ENCODE results near the gene ESF1. TPM values are rescaled to one million over a fixed set of nuclear protein-coding genes. Genes with fewer than 3 reads are reported as not detected.
"Not testable (repeated sequence)": the region's sequence is repeated elsewhere in the genome, so short reads cannot be mapped to it uniquely, and the experiment has no call there.

ESF1 gene
- total and polyA plus RNA-seq, 5 donors from 2014 or later, result 4.1 to 8.5 (median 4.7) TPM

DNA sequence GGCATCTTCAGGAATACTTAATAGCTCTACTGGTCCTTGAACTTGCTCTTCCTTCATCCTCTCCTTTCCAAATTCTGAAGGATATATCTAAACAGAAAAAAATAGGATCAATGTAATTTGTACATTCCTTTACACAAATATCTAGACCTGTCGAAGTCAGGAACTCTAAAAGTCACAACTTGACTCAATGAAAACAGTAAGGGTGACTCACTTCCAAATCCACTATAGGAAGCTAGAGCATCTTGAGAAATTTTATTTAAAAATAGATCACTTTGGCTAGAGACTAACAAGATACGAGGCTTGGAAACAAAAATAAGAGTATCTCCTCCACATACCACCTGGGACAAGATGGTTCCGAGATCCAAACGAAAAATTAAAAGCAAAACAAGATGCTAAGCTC is 12.2 kb downstream of the ESF1 start:
- H3K9me3 ChIP-seq (ENCODE audit: control insufficient read depth in 2 of 2, low read length in 2 of 2), result no peaks in the 10 kb centered on the region
- Mint-ChIP-seq H3K4me3 (no peak overlapping the region), H3K27me3 (no peaks in the 10 kb centered on the region), H3K4me1 (peaks cover 11 to 22% (median 16%) of the 10 kb centered on the region in 4 donors), H3K9me3 (no peaks in the 10 kb centered on the region), H3K36me3 (peaks cover 54% of the 10 kb centered on the region), H3K27ac (no peak overlapping the region)
- no peak overlapping the region for H3K4me3 ChIP-seq (ENCODE audit: low read depth, low read length)
- DNase-seq (no peak), ATAC-seq (ENCODE audit: low read depth in 2 of 2) (no peak)
- peaks cover 56% of the 10 kb centered on the region for H3K36me3 ChIP-seq (ENCODE audit: control insufficient read depth, insufficient read depth, low read length)
- no peaks in the 10 kb centered on the region for H3K27me3 ChIP-seq (ENCODE audit: control insufficient read depth, insufficient read depth, low read length)
- H3K27ac ChIP-seq (ENCODE audit: insufficient read depth, low read length, poor library complexity, severe bottlenecking), result no peak overlapping the region
- H3K4me1 ChIP-seq (ENCODE audit: control insufficient read depth, insufficient read depth, low read length, poor library complexity, severe bottlenecking), result no peaks in the 10 kb centered on the region

DNA sequence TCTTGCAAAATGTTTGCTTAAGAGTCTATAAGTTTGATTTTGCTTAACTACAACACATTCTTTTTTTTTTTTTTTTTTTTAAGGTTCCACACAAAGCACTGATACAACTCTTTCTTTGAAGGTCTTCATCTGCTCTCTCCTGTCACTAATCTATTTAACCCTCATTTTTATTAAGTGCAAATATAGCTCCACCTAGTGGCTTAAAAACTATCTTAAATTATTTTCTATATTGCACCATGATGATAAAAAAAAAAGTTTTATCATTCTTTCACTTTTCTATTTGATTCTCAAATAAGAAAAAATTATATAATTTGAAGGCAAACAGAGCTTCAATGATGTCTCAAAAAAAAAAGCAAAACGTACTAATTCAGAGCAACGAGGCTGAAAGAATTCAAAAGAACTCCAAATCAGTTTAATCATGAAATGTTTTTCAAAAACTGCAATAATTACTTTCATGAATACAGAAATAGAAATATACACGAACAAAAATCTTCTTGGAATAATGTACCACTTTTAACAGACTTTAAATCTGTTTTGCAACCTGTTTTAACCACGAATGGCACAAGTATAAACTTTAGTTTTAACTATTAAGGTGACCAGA is 12.8 kb downstream of the ESF1 start:
- Mint-ChIP-seq H3K4me1 (peaks cover 6 to 20% (median 11%) of the 10 kb centered on the region in 4 donors), H3K9me3 (no peaks in the 10 kb centered on the region), H3K27ac (no peak overlapping the region), H3K4me3 (no peak overlapping the region), H3K36me3 (peaks cover 54% of the 10 kb centered on the region), H3K27me3 (no peaks in the 10 kb centered on the region)
- H3K4me1 ChIP-seq (ENCODE audit: control insufficient read depth, insufficient read depth, low read length, poor library complexity, severe bottlenecking), result no peaks in the 10 kb centered on the region
- peak in 2 of 3 donors; percentile 33 to 45 for DNase-seq
- no peak overlapping the region for H3K4me3 ChIP-seq (ENCODE audit: low read depth, low read length)
- no peaks in the 10 kb centered on the region for H3K9me3 ChIP-seq (ENCODE audit: control insufficient read depth in 2 of 2, low read length in 2 of 2)
- no peak overlapping the region for H3K27ac ChIP-seq (ENCODE audit: insufficient read depth, low read length, poor library complexity, severe bottlenecking)
- no peak for ATAC-seq (ENCODE audit: low read depth in 2 of 2)
- H3K27me3 ChIP-seq (ENCODE audit: control insufficient read depth, insufficient read depth, low read length), result no peaks in the 10 kb centered on the region
- H3K36me3 ChIP-seq (ENCODE audit: control insufficient read depth, insufficient read depth, low read length), result peaks cover 60% of the 10 kb centered on the region

DNA sequence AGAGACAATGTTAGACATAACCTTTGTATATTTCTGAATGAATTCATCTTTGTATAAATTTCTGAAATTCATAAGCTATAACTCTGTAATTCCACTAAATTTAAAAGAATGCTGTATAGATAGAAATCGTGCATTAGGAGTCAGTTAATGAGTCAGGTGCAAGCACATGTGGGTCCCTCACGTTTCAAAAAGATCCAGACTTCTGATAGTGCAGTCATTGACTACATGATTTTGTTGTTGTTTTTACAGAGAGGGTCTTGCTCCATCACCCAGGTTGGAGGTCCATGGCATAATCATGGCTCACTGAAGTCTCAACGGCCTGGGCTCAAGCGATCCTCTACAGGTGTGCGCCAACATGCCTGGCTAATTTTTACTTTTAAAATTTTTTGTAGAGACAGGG is 14.6 kb downstream of the ESF1 start:
- H3K36me3 Mint-ChIP-seq, result peaks cover 59% of the 10 kb centered on the region
- no peaks in the 10 kb centered on the region for H3K27me3 Mint-ChIP-seq
- no peak overlapping the region for H3K27ac Mint-ChIP-seq

DNA sequence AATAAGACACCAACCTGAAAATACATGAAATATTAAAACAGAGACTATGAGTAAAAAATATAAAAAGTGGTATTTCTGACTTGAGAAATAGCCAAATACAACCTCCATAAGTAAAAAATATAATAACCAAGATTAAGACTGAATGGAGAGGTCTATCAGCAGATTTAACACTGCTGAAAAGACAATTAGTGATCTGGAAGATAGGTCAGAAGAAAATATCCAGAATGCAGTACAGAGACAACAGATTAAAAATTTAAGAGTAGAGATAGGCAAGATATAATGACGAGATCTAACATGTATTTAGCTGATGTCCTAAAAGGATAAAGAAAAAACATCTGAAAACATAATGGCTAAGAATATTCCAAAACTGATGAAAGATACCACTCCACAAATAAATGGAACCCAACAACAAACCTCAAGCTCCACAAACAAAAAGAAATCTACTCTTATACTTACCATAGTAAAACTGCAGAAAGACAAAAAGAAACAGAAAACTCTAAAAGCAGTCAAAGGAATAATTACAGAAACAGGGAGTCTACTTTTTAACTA is 18.8 kb downstream of the ESF1 start:
- Mint-ChIP-seq H3K9me3 (peaks cover 0 to 9% (median 5%) of the 10 kb centered on the region in 7 donors), H3K4me1 (peaks cover 0 to 10% (median 1%) of the 10 kb centered on the region in 4 donors), H3K27me3 (no peaks in the 10 kb centered on the region), H3K27ac (peak overlapping the region in 2 of 3 donors; percentile 54 to 69), H3K36me3 (peaks cover 38% of the 10 kb centered on the region), H3K4me3 (peak overlapping the region in 1 of 4 donors; percentile 35)
- Histone ChIP-seq H3K27ac (ENCODE audit: insufficient read depth, low read length, poor library complexity, severe bottlenecking) (no peak overlapping the region), H3K27me3 (ENCODE audit: control insufficient read depth, insufficient read depth, low read length) (no peaks in the 10 kb centered on the region), H3K9me3 (ENCODE audit: control insufficient read depth in 2 of 2, low read length in 2 of 2) (peaks cover 0 to 3% of the 10 kb centered on the region in 2 experiments), H3K4me1 (ENCODE audit: control insufficient read depth, insufficient read depth, low read length, poor library complexity, severe bottlenecking) (no peaks in the 10 kb centered on the region), H3K36me3 (ENCODE audit: control insufficient read depth, insufficient read depth, low read length) (peaks cover 67% of the 10 kb centered on the region), H3K4me3 (ENCODE audit: low read depth, low read length) (no peak overlapping the region)
- ATAC-seq (ENCODE audit: low read depth in 2 of 2) (no peak), DNase-seq (no peak)

More for the DNA sequence above, 14.6 kb downstream of the ESF1 start:
- Mint-ChIP-seq H3K4me1 (peaks cover 0 to 24% (median 4%) of the 10 kb centered on the region in 4 donors), H3K9me3 (peaks cover 0 to 9% (median 5%) of the 10 kb centered on the region in 7 donors), H3K4me3 (no peak overlapping the region)
- peaks cover 0 to 3% of the 10 kb centered on the region in 2 experiments for H3K9me3 ChIP-seq (ENCODE audit: control insufficient read depth in 2 of 2, low read length in 2 of 2)
- H3K36me3 ChIP-seq (ENCODE audit: control insufficient read depth, insufficient read depth, low read length), result peaks cover 67% of the 10 kb centered on the region
- no peak overlapping the region for H3K4me3 ChIP-seq (ENCODE audit: low read depth, low read length)
- H3K4me1 ChIP-seq (ENCODE audit: control insufficient read depth, insufficient read depth, low read length, poor library complexity, severe bottlenecking), result no peaks in the 10 kb centered on the region
- ATAC-seq (ENCODE audit: low read depth in 2 of 2) (no peak), DNase-seq (no peak)
- H3K27ac ChIP-seq (ENCODE audit: insufficient read depth, low read length, poor library complexity, severe bottlenecking), result no peak overlapping the region
- H3K27me3 ChIP-seq (ENCODE audit: control insufficient read depth, insufficient read depth, low read length), result no peaks in the 10 kb centered on the region

DNA sequence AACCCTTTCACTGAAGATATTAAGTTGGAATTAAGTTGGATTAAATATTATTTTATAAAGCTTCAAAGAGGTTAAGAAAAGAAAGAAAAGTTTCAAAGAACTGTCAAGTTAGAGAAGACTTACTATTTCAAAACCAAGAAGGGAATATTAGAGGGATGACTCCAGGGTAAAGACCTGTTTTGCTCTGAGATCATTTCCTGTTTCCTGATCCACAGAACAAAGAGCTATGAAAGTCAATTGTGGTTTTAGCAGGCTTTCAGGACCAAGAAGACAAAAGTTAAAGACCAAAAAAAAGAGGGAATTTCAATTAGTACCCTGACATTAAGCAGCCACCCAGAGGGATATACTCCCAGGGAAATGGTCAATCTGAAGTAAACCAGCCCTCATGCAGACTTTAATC is 19.4 kb downstream of the ESF1 start:
- Mint-ChIP-seq H3K4me1 (peaks cover 0 to 10% (median 1%) of the 10 kb centered on the region in 4 donors), H3K4me3 (no peak overlapping the region), H3K36me3 (peaks cover 36% of the 10 kb centered on the region), H3K27me3 (no peaks in the 10 kb centered on the region), H3K27ac (peak overlapping the region in 1 of 3 donors; percentile 54), H3K9me3 (peaks cover 0 to 9% (median 5%) of the 10 kb centered on the region in 7 donors)
- no peak overlapping the region for H3K4me3 ChIP-seq (ENCODE audit: low read depth, low read length)
- no peaks in the 10 kb centered on the region for H3K4me1 ChIP-seq (ENCODE audit: control insufficient read depth, insufficient read depth, low read length, poor library complexity, severe bottlenecking)
- H3K9me3 ChIP-seq (ENCODE audit: control insufficient read depth in 2 of 2, low read length in 2 of 2), result peaks cover 0 to 3% of the 10 kb centered on the region in 2 experiments
- H3K27me3 ChIP-seq (ENCODE audit: control insufficient read depth, insufficient read depth, low read length), result no peaks in the 10 kb centered on the region
- DNase-seq, result no peak
- ATAC-seq (ENCODE audit: low read depth in 2 of 2), result no peak
- H3K27ac ChIP-seq (ENCODE audit: insufficient read depth, low read length, poor library complexity, severe bottlenecking), result no peak overlapping the region
- H3K36me3 ChIP-seq (ENCODE audit: control insufficient read depth, insufficient read depth, low read length), result peaks cover 60% of the 10 kb centered on the region

DNA sequence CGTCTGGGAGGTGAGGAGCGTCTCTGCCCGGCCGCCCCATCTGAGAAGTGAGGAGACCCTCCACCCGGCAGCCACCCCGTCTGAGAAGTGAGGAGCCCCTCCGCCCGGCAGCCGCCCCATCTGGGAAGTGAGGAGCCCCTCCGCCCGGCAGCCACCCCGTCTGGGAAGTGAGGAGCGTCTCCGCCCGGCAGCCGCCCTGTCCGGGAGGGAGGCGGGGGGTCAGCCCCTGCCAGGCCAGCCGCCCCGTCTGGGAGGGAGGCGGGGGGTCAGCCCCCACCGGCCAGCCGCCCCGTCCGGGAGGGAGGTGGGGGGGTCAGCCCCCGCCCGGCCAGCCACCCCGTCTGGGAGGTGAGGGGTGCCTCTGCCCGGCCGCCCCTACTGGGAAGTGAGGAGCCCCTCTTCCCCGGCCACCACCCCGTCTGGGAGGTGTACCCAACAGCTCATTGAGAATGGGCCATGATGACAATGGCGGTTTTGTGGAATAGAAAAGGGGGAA is 24.2 kb downstream of the ESF1 start:
- not testable (repeated sequence) for H3K27me3 ChIP-seq (ENCODE audit: control insufficient read depth, insufficient read depth, low read length); H3K4me1 ChIP-seq (ENCODE audit: control insufficient read depth, insufficient read depth, low read length, poor library complexity, severe bottlenecking); H3K27ac Mint-ChIP-seq; H3K27ac ChIP-seq (ENCODE audit: insufficient read depth, low read length, poor library complexity, severe bottlenecking); ATAC-seq (ENCODE audit: low read depth in 2 of 2); H3K9me3 Mint-ChIP-seq; H3K4me1 Mint-ChIP-seq; H3K9me3 ChIP-seq (ENCODE audit: control insufficient read depth in 2 of 2, low read length in 2 of 2); H3K4me3 ChIP-seq (ENCODE audit: low read depth, low read length); DNase-seq; H3K4me3 Mint-ChIP-seq; H3K27me3 Mint-ChIP-seq
- peaks cover 28% of the 10 kb centered on the region for H3K36me3 Mint-ChIP-seq
- H3K36me3 ChIP-seq (ENCODE audit: control insufficient read depth, insufficient read depth, low read length), result peaks cover 50% of the 10 kb centered on the region

DNA sequence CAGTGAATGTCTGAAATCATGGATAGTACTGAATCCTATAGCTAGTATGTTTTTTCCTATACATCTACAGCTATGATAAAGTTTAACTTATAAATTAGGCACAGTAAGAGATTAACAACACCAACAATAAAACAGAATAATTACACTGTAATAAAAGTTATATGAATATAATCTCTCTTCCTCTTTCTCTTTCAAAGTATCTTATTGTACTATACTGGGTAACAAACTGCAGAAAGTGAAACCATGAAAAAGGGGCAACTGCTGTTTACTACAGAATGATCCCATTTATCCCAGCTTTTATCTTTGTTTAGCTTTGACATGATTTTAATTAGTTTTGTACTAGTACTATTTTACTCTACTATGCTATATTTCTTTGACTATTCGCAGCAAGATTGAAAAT is 25.8 kb downstream of the ESF1 start:
- H3K4me3 ChIP-seq (ENCODE audit: low read depth, low read length), result no peak overlapping the region
- no peaks in the 10 kb centered on the region for H3K4me1 ChIP-seq (ENCODE audit: control insufficient read depth, insufficient read depth, low read length, poor library complexity, severe bottlenecking)
- peaks cover 0 to 5% (median 2%) of the 10 kb centered on the region in 4 donors for H3K4me1 Mint-ChIP-seq
- H3K9me3 ChIP-seq (ENCODE audit: control insufficient read depth in 2 of 2, low read length in 2 of 2), result no peaks in the 10 kb centered on the region
- no peaks in the 10 kb centered on the region for H3K9me3 Mint-ChIP-seq
- no peaks in the 10 kb centered on the region for H3K27me3 ChIP-seq (ENCODE audit: control insufficient read depth, insufficient read depth, low read length)
- H3K36me3 Mint-ChIP-seq, result peaks cover 22% of the 10 kb centered on the region
- no peak for ATAC-seq (ENCODE audit: low read depth in 2 of 2)
- no peak overlapping the region for H3K27ac ChIP-seq (ENCODE audit: insufficient read depth, low read length, poor library complexity, severe bottlenecking)
- H3K36me3 ChIP-seq (ENCODE audit: control insufficient read depth, insufficient read depth, low read length), result peaks cover 35% of the 10 kb centered on the region
- H3K4me3 Mint-ChIP-seq, result no peak overlapping the region
- DNase-seq, result no peak
- no peaks in the 10 kb centered on the region for H3K27me3 Mint-ChIP-seq
- no peak overlapping the region for H3K27ac Mint-ChIP-seq

DNA sequence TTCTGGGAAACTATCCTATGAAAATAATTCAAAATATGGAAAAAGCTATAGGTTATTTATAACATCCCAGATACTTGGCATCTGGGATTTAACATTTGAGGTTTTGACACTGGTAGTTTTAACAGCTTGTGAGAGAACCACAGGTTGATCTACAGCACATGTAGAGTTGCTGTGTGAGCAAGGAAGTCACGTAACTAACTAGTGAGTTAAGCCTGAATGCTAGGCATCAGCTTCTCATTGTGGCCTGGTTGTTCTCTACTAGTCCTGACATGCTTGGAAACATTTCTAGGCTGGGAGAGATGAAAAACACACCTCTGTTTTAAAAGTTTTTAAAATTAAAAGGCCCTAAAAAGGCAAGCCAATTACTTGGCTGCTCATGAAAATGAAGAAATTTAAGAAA is 28.2 kb downstream of the ESF1 start:
- H3K9me3 Mint-ChIP-seq, result no peaks in the 10 kb centered on the region
- no peak overlapping the region for H3K4me3 ChIP-seq (ENCODE audit: low read depth, low read length)

More for the DNA sequence above, 28.2 kb downstream of the ESF1 start:
- no peak for ATAC-seq (ENCODE audit: low read depth in 2 of 2)
- H3K4me1 Mint-ChIP-seq, result peaks cover 0 to 5% (median 2%) of the 10 kb centered on the region in 4 donors
- DNase-seq, result no peak
- peaks cover 22% of the 10 kb centered on the region for H3K36me3 Mint-ChIP-seq
- Histone ChIP-seq H3K27ac (ENCODE audit: insufficient read depth, low read length, poor library complexity, severe bottlenecking) (no peak overlapping the region), H3K27me3 (ENCODE audit: control insufficient read depth, insufficient read depth, low read length) (no peaks in the 10 kb centered on the region), H3K36me3 (ENCODE audit: control insufficient read depth, insufficient read depth, low read length) (peaks cover 32% of the 10 kb centered on the region), H3K4me1 (ENCODE audit: control insufficient read depth, insufficient read depth, low read length, poor library complexity, severe bottlenecking) (no peaks in the 10 kb centered on the region), H3K9me3 (ENCODE audit: control insufficient read depth in 2 of 2, low read length in 2 of 2) (no peaks in the 10 kb centered on the region)
- no peak overlapping the region for H3K27ac Mint-ChIP-seq
- H3K4me3 Mint-ChIP-seq, result no peak overlapping the region
- no peaks in the 10 kb centered on the region for H3K27me3 Mint-ChIP-seq
